GM21825 (cell line): ENCODE data around the gene TPI1.
"Not testable (repeated sequence)": the region's sequence is repeated elsewhere in the genome, so short reads cannot be mapped to it uniquely, and the experiment has no call there.

Experiments used
- ATAC-seq: cut with Tn5 transposase; IDR thresholded peaks from one replicate; pipeline ENCODE4 v1.9.1; 2021; ENCODE audit warnings: mild to moderate bottlenecking, moderate library complexity; ENCODE audit not compliant: unreplicated experiment

TPI1 gene

DNA sequence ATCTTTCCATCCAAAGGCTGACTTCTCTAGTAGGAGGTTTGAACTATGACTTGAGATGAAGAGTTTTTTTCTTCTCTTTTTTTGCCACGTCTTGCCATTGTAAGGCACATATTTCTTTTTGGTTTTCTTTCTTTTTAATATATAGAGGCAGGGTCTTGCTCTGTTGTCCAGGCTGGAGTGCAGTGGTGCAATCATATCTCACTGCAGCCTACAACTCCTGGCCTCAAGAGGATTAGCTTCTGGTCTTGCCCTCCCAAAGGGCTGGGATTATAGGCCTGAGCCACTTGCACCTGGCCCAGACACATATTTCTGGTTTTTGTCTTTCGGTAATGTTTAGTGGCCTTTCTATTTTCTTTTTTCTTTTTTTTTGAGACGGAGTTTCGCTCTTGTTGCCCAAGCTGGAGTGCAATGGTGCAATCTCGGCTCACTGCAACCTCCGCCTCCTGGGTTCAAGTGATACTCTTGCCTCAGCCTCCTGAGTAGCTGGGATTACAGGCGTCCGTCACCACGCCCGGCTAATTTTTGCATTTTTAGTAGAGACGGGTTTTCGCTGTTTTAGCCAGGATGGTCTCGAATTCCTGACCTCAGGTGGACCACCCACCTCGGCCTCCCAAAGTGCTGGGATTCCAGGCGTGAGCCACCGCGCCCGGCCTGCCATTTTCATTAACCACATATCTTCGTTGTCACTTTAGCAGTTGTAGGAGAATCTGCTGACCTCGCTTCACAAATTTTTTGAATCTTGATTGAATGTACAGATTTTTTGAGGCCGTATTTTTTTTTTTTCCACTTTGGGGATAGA, 22.6 kb downstream of the TPI1 start:
- not testable (repeated sequence) for ATAC-seq

DNA sequence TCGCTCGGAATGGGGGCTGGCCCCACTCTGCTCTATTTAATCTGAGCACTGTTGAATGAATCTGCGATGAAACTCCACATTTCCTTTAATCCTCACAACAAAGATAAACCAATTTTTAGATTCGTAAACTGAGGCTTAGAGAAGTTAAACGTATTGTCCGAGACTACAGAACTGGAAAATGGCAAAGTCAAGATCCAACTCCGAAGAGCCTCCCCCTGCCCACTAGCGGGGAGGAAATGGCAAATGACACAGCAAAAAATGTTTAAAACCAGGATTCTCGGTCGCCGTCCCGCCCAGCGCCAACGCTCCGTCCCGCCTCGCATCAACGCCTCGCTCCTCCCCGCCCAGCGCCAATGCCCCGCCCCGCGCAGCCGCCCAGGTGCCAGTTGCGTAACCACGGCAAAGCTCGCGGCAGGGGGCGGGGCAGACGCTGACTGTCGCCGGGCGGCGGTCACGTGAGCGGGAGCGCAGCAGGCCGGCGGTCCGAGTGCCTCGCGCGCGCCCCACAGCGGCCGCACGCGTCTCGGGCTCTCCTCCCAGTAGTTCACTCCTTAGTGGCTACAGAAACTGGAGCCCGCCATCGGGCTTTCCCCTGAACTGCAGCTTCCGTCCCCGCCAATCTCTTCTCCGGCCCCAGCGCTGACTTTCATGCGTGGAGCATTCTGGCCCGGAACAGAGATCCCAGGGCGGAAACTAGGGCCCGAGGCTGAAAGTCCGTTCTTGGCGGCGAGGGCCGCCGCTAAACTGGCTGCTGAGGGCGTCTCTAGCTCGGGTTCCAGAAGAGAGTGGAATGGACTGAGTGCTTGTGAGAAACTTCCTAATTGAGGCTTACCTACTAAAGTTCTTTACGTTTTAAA, 23.7 kb downstream of the TPI1 start:
- peak; percentile 93 for ATAC-seq

DNA sequence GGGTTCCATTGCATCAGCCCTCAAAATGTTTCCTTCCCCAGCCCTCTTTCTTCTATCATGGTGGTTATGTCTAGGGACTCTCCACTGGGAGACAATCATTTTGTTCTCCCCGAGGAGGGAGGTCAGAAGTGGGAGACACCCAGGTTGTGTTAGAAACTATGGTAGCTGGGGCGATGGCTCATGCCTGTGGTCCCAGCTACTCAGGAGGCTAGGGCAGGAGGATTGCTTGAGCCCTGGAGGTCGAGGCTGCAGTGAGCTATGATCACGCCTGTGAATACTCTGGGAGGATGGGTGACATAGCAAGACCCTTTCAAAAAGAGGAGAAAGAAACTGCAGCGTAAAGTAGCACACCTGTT, 24.3 kb downstream of the TPI1 start:
- ATAC-seq = peak; percentile 2

DNA sequence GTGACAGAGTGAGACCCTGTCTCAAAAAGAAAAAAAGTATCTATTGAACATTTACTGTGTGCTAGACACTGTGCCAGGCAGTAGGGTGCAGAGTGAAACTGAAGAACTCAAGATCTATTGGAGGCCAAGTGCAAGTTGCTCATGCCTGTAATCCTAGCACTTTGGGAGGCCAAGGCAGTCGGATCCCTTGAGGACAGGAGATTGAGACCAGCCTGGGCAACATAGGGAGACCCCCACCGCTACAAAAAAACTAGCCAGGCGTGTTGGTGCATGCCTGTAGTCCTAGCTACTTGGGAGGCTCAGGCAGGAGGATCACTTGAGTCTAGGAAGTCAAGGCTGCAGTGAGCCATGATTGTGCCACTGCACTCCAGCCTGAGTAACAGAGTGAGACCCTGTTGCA, 25.4 kb downstream of the TPI1 start:
- ATAC-seq = not testable (repeated sequence)

GRCh38 chr12:6894321-6894720, 27.0 kb downstream of the TPI1 start:
- ATAC-seq = no peak

- no peak for ATAC-seq
These were observed 29.6 kb downstream of the TPI1 start for GRCh38 chr12:6896846-6897435.

DNA sequence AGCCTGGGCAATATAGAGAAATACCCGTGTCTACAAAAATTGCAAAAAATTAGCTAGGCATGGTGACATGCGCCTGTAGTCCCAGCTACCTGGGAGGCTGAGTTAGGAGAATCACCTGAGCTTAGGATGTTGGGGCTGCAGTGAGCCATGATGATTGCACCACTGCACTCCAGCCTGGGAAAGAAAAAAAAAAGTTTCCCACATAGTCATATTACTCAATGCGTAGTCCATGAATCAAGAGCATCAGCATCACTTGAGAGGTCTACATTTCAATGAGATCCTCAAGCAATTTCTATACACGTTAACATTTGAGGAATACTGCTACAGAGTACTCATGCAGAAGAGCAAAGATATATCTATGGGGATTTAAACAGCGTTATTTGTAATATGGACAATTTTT, 32.1 kb downstream of the TPI1 start:
- no peak for ATAC-seq

DNA sequence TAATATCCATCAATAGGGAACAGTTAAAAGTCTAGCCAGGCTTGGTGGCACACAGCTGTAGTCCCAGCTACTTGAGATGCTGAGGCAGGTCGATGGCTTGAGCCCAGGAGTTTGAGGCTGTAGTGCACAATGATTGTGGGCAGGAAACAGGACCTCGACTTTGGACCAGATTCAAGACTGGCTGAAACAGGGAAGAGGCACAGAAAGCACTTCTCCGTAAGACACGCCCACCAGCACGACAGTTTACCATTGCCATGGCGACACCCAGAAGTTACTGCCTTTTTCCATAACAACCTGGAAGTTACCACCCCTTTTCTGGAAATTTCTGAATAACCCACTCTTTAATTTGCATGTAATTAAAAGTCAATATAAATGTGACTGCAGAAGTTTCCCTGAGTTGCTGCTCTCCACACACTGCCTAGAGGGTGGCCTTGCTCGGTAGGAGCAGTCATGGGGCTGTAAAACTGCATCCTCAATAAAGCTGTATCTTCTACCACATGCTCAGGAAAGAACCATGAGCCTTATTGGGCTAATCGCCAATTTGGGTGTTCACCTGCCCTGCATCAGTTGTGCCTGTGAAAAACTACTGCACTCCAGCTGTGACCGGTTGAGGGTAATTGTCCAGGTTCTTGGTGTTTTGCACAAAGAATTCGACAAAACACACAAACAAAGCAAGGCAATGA, 32.6 kb downstream of the TPI1 start:
- ATAC-seq = no peak

- no peak for ATAC-seq
These were observed 35.1 kb downstream of the TPI1 start for GRCh38 chr12:6902448-6902847.

DNA sequence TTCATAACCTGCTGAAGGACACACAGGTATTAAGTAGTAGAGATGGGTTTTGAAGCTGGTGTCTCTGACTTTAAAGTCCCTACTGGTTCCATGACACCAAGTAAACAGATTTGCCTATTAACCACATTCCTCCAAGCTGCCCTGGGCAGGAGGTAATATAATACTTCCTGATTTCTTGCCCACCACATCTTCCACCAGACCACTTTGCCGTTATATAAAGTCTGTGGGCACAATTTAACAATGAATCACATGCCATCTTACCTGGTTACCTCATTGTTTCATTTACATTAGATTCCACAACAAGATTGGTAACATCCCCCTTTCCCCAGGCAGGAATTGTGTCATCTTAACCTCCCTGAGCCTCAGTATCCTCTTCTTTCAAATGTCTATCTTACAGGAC, 36.4 kb downstream of the TPI1 start:
- no peak for ATAC-seq

DNA sequence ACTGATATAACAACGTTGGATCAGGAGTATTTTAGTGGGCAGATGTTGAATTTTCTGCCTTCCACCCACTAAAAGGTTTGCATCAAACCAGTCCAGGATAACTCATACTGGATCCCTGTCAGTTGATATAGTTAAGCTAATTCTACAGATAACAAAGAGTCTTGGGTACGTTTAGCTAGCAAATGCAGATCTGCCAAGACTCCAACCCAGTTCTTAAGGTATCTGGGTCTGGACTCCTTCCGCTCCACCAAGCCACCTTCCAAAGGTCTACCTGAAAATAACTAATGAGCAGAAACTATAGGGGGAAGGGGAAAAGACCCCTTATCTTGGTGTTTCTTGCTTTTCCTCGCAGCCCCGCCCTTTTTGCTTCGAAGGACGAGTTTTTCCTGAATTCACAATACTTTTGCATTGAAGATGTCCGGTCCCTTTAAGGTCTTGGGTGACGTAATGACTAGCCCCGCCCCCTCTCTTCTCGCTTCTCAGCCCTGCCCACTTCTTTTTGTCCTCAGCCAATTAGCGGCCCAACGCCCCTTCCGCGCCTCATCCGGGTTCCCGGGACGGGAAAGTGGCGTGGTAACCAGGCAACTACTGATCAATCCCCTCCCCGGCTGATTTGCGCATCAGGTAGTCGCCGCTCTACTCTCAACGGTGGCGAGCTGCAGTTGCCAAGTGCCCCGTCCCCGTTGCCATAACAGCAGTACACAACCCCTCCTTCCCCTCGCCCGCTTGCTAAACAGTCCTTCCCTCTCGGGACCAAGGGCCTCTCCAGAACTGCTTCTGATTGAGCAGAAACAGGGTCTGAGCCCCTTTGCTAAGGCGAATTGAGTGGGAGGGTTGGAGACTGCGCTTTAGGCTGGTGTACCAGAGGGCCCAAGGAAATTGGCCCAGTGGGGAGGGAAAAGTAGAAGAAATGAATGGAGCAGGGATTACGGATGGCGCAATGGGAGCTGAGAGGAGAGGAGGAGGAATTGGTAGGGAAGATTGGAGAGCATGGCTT, 37.2 kb downstream of the TPI1 start, which contains the start of gene LRRC23:
TSS of gene LRRC23 (plus strand) at position 543 of the 997 bp plus-strand sequence. CDS start 812 bp downstream, outside the sequence.
- ATAC-seq = peak; percentile 90

GRCh38 chr12:6905414-6906040, 38.2 kb downstream of the TPI1 start:
- ATAC-seq = no peak

DNA sequence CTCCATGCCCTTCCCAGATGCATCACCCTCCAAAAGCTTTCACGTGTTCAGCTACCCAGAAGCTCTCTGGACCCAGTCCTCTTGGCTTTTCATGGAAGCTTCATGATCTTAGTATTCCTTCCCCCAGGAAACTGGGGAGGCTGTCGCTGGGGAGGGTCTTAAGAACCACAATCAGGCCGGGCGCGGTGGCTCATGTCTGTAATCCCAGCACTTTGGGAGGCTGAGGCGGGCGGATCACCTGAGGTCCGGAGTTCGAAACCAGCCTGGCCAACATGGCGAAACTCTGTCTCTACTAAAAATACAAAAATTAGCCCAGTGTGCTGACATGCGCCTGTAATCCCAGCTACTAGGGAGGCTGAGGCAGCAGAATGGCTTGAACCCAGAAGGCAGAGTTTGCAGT, 40.8 kb downstream of the TPI1 start:
- not testable (repeated sequence) for ATAC-seq

DNA sequence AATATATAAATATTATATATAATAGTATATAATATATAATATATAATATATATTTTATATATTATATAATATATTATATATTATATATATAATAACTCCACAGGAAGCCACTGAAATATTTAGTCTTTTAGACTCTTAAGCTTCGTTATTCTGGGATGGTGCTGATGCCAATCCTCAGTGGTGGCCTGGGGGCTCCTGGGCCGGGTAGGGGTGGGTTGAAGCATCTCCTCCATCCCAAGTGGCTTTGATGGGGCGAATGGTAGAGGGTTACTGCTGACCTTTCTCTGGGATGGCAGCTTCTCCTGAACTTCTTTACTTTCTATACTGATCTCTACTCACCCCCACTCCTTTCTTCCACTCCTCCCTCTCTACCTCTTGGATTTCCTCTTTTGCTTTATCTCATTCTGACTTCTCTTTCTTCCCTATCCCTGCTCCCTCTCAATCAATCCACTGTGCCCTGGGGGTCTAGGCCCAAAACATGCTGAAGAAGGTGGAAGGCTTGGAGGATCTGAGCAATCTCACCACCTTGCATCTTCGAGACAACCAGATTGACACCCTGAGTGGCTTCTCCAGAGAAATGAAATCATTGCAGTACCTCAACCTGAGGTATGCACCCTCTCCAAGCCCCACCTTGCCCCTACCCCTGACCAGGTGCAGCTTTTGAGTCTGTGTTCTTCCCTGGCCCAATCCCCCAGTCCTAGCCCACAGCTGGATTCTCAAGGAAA, 42.3 kb downstream of the TPI1 start:
- ATAC-seq = no peak

- no peak for ATAC-seq
These were observed 45.0 kb downstream of the TPI1 start for GRCh38 chr12:6912164-6912935.

DNA sequence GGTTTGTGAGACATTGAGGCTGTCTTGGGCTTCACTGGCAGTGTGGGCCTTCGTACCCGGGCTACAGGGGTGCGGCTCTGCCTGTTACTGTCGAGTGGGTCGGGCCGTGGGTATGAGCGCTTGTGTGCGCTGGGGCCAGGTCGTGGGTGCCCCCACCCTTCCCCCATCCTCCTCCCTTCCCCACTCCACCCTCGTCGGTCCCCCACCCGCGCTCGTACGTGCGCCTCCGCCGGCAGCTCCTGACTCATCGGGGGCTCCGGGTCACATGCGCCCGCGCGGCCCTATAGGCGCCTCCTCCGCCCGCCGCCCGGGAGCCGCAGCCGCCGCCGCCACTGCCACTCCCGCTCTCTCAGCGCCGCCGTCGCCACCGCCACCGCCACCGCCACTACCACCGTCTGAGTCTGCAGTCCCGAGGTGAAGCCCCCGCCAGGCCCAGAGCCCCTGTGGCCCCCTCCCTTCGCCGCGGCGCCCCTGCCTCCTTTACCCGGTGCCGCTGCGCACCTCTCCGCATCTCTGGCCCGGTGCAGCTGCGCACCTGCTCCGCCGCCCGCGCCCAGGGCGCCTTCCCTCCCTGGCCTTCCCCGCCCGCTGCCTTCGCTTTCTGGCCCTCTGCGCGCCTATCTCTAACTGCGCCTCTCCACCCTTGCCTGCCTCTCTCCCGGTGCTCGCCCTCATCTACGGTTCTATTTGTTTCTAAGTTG, 47.1 kb downstream of the TPI1 start, which contains the start of gene ENO2:
TSS of gene ENO2 (plus strand) at position 335 of the 701 bp plus-strand sequence. CDS start 1,253 bp downstream, outside the sequence.
- ATAC-seq = peak; percentile 73
